MG63 (cell line): ENCODE measurements around the gene CAV2. TPM values are rescaled to one million over a fixed set of nuclear protein-coding genes. Genes with fewer than 3 reads are reported as not detected.

Experiments used
- DNase-seq: peaks from one replicate; pipeline ENCODE4 v3.0.0-alpha.2; 2020
- H3K27me3 ChIP-seq: fragments of 250-450 bp; sonication (Bioruptor Pico); 2 replicates; pipeline ENCODE4 v1.5.1; 2020; ENCODE audit warnings: mild to moderate bottlenecking, moderate library complexity
- H3K36me3 ChIP-seq: fragments of 250-450 bp; sonication (Bioruptor Pico); 2 replicates; pipeline ENCODE4 v1.5.1; 2020; ENCODE audit warnings: mild to moderate bottlenecking, moderate library complexity
- H3K4me3 ChIP-seq: fragments of 250-450 bp; sonication (Bioruptor Pico); 2 replicates; pipeline ENCODE4 v1.5.1; 2020; ENCODE audit warnings: mild to moderate bottlenecking, moderate library complexity
- H3K9me3 ChIP-seq: fragments of 250-450 bp; sonication (Bioruptor Pico); 2 replicates; pipeline ENCODE4 v1.5.1; 2020; ENCODE audit warnings: mild to moderate bottlenecking, moderate library complexity
- total RNA-seq: library from RNA; depleted of rRNA; stranded (reverse); fragments of >200 nt; shearing (Covaris generic); gene quantifications from 2 replicates; pipeline ENCODE4 v1.2.3, GENCODE V29; 2014; ENCODE audit warnings: low replicate concordance; rRNA removed

The CAV2 gene
- total RNA-seq, 1 experiment from 2014 or later: 58.1 TPM

DNA sequence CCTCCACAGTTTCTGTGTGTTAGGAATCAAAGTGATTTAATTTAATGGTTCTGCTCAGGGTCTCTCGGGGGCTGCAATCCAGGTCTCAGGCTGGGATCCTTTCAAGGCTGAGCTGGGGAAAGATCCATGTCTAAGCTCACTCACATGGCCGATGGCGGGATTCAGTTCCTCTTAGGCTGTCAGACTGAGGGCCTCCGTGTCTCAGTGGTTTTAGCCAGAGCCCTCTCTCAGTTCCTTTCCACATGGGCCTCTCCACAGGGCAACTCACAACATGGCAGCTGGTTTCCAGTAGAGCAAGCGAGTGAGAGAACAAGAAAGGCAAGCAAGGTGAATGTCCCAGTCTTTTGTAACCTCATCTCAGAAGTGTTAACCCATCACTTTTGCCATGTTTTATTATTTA lies 52.2 kb downstream of the CAV2 start:
- DNase-seq: no peak
- Histone ChIP-seq H3K4me3 (no peak overlapping the region), H3K36me3 (peaks cover 83% of the 10 kb centered on the region), H3K9me3 (no peaks in the 10 kb centered on the region), H3K27me3 (no peaks in the 10 kb centered on the region)

DNA sequence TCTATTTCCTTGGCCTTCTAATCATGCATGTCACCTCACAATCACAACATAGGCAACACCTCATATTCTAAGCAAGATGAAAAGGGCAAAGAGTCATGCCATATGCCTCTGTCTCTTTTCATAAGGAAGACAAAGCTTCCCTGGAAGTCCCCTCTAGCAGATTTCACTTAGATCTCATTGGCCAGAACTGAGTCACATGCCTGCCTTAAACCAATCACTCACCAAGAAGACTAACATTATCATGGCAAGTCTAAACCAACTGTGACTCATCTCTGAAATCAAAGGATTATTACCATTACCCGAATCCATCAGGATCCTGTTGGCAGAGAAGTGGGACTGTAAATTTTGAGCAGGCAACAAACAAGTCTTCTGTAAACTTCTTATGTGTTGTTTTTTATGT lies 53.1 kb downstream of the CAV2 start:
- DNase-seq: peak; percentile 36
- peaks cover 84% of the 10 kb centered on the region for H3K36me3 ChIP-seq

DNA sequence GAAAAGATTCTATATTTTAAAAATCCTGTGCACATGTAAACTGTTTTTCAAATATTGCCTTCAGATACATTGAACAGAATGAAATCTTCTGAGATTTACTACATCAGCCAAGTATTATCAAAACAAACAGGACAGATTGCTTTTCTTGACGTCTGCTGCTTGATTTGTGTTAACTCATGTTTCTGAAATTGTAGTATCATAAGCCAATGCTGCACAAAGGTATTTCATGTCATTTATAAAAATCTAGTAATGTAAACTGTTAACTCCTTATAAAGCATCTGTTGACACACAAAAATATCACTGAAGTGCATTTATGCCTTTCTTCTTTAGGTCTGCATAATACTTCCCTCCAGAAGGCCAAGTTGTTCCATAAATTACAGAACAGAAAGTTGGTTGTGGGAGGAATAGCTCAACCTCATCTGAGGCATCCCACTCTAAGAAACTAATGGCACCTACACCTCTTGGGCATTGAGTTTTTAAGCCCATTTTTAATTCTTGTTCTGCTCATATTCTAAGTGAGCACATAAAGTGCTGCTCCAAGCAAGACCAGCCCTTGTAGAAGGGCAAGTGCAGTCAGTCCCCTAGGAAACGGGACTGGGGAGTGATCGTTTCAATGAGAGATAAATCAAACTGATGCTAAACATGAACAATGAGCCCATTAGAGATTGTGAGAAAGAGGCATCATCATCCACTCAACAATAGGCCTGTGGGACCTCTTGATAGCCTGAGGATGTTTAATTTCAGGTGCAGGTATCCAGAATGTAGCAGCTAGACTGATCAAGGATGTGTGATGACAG lies 53.8 kb downstream of the CAV2 start:
- Histone ChIP-seq H3K36me3 (peaks cover 83% of the 10 kb centered on the region), H3K4me3 (no peak overlapping the region), H3K9me3 (no peaks in the 10 kb centered on the region), H3K27me3 (no peaks in the 10 kb centered on the region)
- no peak for DNase-seq

More for the DNA sequence above, 53.1 kb downstream of the CAV2 start:
- Histone ChIP-seq H3K27me3 (no peaks in the 10 kb centered on the region), H3K4me3 (no peak overlapping the region), H3K9me3 (no peaks in the 10 kb centered on the region)

DNA sequence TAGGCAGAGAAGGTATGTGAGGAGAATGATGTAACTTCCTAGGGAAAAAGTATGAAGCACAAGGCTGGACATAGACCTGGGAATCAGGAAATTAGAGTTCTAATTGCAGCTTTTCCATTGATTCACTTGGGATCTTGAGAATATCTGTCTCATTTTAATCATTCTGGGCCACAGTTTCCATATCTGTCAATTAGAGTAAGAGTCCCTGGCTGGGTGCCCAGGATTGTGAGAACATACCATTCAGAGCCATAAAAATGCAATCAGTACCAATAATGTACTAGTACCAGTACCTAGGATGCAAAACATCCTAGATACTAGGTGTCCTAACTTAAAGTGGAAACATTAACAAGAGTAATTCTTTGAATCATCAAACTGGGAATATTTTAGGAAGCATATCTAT lies 54.9 kb downstream of the CAV2 start:
- Histone ChIP-seq H3K9me3 (no peaks in the 10 kb centered on the region), H3K4me3 (no peak overlapping the region), H3K27me3 (no peaks in the 10 kb centered on the region), H3K36me3 (peaks cover 86% of the 10 kb centered on the region)
- no peak for DNase-seq

DNA sequence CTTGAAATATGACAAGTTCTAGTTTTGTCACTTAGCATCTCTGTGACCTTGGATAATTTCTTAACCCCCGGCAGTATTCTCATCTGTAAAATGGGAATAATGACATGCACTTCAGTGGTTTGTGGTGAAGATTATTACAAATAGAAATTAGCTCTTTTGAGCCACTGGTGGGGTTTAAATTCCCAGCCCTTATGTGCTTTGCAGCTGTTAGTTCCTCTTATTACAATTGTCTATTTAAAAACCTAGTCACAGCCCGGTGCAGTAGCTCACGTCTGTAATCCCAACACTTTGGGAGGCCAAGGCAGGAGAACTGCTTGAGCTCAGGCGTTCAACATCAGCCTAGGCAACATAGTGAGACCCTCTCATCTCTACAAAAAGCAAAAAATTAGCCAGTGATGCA lies 55.4 kb downstream of the CAV2 start:
- Histone ChIP-seq H3K4me3 (no peak overlapping the region), H3K27me3 (no peaks in the 10 kb centered on the region), H3K36me3 (peaks cover 87% of the 10 kb centered on the region), H3K9me3 (no peaks in the 10 kb centered on the region)
- no peak for DNase-seq

DNA sequence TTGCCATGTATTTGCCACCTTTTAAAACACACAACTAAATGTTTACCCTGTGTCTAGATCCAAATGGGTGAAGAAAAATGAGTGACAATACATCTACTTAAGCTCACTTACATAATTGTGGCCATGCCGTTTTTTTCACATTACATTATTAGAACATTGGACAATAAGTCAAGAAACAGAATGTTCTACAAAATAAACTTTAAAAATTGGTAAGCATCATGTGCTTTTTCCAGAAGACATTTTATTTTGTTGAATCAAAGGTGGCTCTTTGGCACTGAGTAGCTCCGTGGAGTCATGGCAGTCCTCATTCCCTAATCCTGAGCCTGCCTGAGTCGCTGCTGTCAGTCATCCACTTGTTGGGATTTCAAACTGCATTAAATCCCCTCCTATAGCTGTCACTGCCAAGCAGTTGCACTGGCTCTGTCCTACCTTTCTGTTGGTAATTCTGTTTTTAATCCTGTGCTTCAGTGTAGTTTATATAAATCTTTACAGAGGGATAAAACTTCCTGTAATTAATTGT lies 57.6 kb downstream of the CAV2 start:
- Histone ChIP-seq H3K4me3 (no peak overlapping the region), H3K27me3 (no peaks in the 10 kb centered on the region), H3K9me3 (no peaks in the 10 kb centered on the region), H3K36me3 (peaks cover 81% of the 10 kb centered on the region)
- DNase-seq: no peak

DNA sequence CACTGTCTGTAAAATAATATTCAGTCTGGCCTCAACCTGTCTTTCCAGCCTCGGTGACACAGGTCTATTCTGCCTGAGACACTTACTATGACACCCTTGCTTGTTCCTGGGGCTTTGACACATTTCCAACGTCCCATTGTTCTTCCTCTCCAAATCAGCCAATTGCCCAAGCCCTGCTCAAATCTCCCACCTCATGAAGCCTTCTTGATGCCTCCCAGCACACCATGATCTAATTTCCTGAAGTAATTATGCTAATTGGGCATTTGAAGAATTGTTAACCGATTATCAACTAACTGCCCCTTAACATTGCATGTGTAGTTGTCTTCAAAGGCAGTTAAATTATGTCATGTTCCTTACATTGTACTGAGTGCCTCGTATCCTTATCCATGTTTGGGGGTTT lies 58.4 kb downstream of the CAV2 start:
- H3K36me3 ChIP-seq: peaks cover 79% of the 10 kb centered on the region
- H3K4me3 ChIP-seq: no peak overlapping the region
- H3K27me3 ChIP-seq: no peaks in the 10 kb centered on the region
- DNase-seq: no peak
- no peaks in the 10 kb centered on the region for H3K9me3 ChIP-seq

Other genes starting within 250 kb of the CAV2 start
- 287 and 342 TPM in 2 replicates for gene CAV1, start 25.3 kb downstream of the CAV2 start, total RNA-seq
- 46.7 and 49.4 TPM in 2 replicates for gene MET, start 172.5 kb downstream of the CAV2 start, total RNA-seq